ENCODE measurements around the gene METAP1D. TPM values are rescaled to one million over a fixed set of nuclear protein-coding genes. Genes with fewer than 3 reads are reported as not detected.

The METAP1D gene
- total and polyA plus RNA-seq, 9 donors, result 7.0 to 14.3 (median 10.9) TPM

GRCh38 chr2:172048508-172049503 lies 49.1 kb downstream of the METAP1D start:
- H3K36me3 ChIP-seq, result no peaks in the 10 kb centered on the region
- DNase-seq, result no peak
- H3K27ac ChIP-seq, result no peak overlapping the region
- WGBS, 3 donors, result 87 to 92% (median 89%) methylated on average over 6 of the region's 6 CpGs
- intact Hi-C loops (cut with DNase I), result no loop called here
- no peak overlapping the region for H3K4me3 ChIP-seq
- no peaks in the 10 kb centered on the region for H3K27me3 ChIP-seq
- peaks cover 4% of the 10 kb centered on the region for H3K4me1 ChIP-seq (ENCODE audit: insufficient read depth)
- H3K9me3 ChIP-seq, result no peaks in the 10 kb centered on the region
- no peak for TF ChIP-seq EP300 (IDR thresholded peaks at IDR 0.05)
- TF ChIP-seq CTCF (IDR thresholded peaks at IDR 0.05), result no peak
- no peak for TF ChIP-seq POLR2A (IDR thresholded peaks at IDR 0.05)

GRCh38 chr2:172049567-172050120 lies 49.9 kb downstream of the METAP1D start:
- 92 to 98% (median 96%) methylated on average over 2 of the region's 2 CpGs for WGBS, 3 donors
- peaks cover 4% of the 10 kb centered on the region for H3K4me1 ChIP-seq (ENCODE audit: insufficient read depth)

GRCh38 chr2:172050479-172051125 lies 50.8 kb downstream of the METAP1D start:
- intact Hi-C loops (cut with DNase I), result no loop called here
- Histone ChIP-seq H3K36me3 (no peaks in the 10 kb centered on the region), H3K4me1 (ENCODE audit: insufficient read depth) (peaks cover 4% of the 10 kb centered on the region), H3K4me3 (no peak overlapping the region), H3K27ac (no peak overlapping the region), H3K9me3 (no peaks in the 10 kb centered on the region), H3K27me3 (no peaks in the 10 kb centered on the region)
- 73% methylated on average over 1 of the region's 1 CpG for WGBS, 3 donors
- TF ChIP-seq EP300 (IDR thresholded peaks at IDR 0.05), result no peak
- no peak for TF ChIP-seq POLR2A (IDR thresholded peaks at IDR 0.05)
- no peak for TF ChIP-seq CTCF (IDR thresholded peaks at IDR 0.05)
- no peak for DNase-seq

More at GRCh38 chr2:172049567-172050120, 49.9 kb downstream of the METAP1D start:
- no peak for DNase-seq
- intact Hi-C loops (cut with DNase I), result no loop called here
- no peak overlapping the region for H3K4me3 ChIP-seq
- no peaks in the 10 kb centered on the region for H3K9me3 ChIP-seq
- no peak overlapping the region for H3K27ac ChIP-seq
- no peaks in the 10 kb centered on the region for H3K36me3 ChIP-seq
- TF ChIP-seq EP300 (IDR thresholded peaks at IDR 0.05) (no peak), POLR2A (IDR thresholded peaks at IDR 0.05) (no peak), CTCF (IDR thresholded peaks at IDR 0.05) (no peak)
- H3K27me3 ChIP-seq, result no peaks in the 10 kb centered on the region
